CD4-positive, alpha-beta T cell treated with Interleukin-15 for 4 hours (primary cell): ENCODE measurements around the gene LDLRAD4.
"Not testable (repeated sequence)": the region's sequence is repeated elsewhere in the genome, so short reads cannot be mapped to it uniquely, and the experiment has no call there.

Experiments
- DNase-seq: peaks from one replicate; pipeline ENCODE4 v3.0.0-alpha.2; 2020; ENCODE audit warnings: low spot score

LDLRAD4 gene

DNA sequence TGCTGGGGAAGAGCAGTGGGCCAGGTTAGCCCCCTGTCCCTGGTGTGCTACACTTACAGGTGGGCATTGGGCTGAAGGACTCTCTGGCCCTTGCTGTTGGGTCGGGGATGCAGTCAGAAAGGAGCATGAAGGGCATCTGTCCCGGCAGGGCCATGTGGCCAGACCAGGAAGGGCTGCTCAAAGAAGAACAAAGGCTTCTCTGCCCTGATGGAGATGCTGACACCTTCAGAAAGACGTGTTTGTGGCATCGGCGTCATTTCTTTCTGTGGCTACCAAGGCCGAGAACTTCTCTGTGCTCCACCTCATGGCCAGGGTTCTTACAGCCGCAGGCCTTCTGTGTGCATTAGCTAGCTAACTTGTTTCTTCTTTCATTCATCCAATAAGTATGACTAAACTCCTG, 268.7 kb downstream of the LDLRAD4 start:
- no peak for DNase-seq

- no peak for DNase-seq
Measured at GRCh38 chr18:13488281-13488929, 269.8 kb downstream of the LDLRAD4 start.

DNA sequence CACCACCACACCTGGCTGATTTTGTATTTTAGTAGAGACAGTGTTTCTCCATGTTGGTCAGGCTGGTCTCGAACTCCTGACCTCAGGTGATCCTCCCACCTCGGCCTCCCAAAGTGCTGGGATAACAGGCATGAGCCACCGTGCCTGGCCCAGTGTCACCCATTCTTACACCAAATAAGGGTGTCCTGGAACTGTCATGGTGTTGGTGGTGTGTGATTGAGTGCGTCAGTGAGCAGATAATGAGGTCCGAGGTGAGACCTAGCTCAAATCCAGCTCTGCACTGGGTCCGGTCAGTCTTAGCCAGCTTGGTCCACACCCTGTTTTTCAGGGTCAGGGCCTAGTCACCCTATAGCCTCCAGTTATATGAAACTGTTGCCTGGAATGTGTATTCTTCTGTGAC, 270.7 kb downstream of the LDLRAD4 start:
- not testable (repeated sequence) for DNase-seq

- no peak for DNase-seq
Measured at GRCh38 chr18:13491138-13491537, 272.6 kb downstream of the LDLRAD4 start.

- DNase-seq: no peak
Measured at GRCh38 chr18:13492314-13492713, 273.8 kb downstream of the LDLRAD4 start.

GRCh38 chr18:13493079-13493478, 274.5 kb downstream of the LDLRAD4 start:
- no peak for DNase-seq

GRCh38 chr18:13493725-13494124, 275.2 kb downstream of the LDLRAD4 start:
- DNase-seq: no peak

GRCh38 chr18:13494871-13495445, 276.4 kb downstream of the LDLRAD4 start:
- DNase-seq: no peak

DNA sequence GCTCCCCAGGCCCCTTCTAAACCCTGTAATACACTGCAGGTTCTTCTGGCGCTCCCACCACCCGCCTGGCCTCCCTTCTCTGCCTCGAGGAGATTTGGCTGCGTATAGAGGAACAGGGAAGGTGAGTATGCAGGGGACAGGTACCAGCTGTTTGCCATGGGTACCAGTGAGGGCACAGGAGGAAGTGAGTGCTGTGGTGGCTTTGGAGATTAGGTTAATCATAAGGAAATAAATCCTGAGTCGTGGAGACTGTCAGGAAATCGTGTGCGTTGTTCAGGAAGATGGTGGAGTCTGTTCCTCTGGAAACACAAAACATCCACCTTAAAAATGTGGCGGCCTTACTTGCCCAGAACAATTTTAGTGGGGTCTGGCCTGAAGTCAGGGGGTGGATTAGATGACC, 277.4 kb downstream of the LDLRAD4 start:
- no peak for DNase-seq

DNA sequence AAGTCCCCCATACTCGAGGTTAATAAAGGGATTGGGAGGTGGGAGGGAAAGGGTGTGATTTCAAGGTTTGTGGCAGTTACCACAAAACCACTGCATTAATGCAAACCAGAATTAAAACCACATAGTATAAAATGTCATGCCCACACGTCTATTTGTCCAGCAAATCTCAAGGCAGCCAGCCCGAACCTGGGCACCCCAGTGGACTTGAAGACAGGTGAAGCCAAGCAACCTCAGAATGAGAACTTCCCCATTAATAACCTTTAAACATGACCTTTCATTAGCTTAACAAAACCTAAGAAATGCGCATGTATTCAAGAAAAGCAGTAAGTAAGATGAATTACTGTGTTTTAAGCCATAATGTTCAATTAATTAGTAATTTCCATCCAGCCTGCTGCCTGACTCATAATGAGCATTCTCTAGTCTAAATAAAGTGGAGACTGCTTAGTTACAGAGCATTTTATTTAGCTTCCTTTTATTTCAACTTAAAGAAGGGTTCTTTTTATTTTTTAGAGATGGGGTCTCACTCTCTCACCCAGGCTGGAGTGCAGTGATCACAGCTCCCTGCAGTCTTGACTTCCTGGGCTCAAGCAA, 278.2 kb downstream of the LDLRAD4 start:
- DNase-seq: no peak

GRCh38 chr18:13499803-13500202, 281.2 kb downstream of the LDLRAD4 start:
- DNase-seq: no peak

- no peak for DNase-seq
Measured at GRCh38 chr18:13500227-13500865, 281.8 kb downstream of the LDLRAD4 start.

DNA sequence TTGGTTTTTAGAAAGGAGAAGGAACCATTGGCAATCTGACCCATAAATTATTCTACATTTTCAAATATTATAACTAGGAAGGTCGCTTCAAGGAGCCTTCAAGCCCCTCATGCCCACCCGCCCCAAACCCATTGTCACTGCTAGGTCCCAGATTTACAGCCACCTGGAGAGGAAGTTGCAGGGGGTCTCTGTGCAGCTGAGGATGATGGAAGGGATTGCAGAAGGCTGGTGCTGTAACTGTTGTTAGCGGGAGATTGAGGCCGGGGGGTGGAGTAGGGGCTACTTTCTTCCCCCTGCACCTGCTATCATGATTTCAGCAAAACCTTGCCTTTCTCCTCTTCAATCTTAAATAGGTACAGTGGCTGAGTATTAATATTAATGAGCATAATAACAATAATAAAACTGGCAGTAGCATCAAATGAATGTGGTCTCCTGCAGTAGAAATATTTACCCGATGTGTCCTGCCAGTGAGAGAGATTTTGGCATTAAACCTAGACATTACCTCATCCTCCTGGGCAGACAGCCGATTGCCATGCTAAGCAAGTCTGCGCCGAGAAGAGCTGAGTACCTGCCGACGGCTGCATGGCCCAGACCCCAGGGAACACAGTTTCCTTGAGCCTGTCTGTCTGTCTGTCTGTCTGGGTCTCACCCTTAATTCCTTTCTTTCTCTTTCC, 282.4 kb downstream of the LDLRAD4 start:
- DNase-seq: no peak

DNA sequence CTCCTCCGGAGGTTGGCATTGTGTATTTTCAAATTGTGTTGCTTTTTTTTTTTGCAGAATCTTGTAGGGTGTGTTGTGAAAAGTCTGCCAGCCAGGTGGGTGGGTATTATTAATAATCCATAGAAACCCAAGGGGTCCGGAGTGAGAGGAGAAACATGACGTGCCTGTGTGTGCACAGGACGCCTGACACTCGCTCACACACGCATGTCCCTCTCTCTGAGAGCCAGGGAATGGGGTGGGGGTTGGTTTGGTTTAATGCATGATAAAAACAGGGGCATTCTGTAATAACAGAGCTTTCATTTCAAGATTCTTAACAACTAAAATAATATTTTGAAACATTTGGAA, 283.0 kb downstream of the LDLRAD4 start:
- no peak for DNase-seq

- peak; percentile 7 for DNase-seq
Measured at GRCh38 chr18:13501891-13502290, 283.3 kb downstream of the LDLRAD4 start.

- DNase-seq: no peak
Measured at GRCh38 chr18:13502585-13502984, 284.0 kb downstream of the LDLRAD4 start.

- DNase-seq: no peak
Measured at GRCh38 chr18:13503836-13504235, 285.3 kb downstream of the LDLRAD4 start.

GRCh38 chr18:13505780-13506345, 287.3 kb downstream of the LDLRAD4 start:
- no peak for DNase-seq

DNA sequence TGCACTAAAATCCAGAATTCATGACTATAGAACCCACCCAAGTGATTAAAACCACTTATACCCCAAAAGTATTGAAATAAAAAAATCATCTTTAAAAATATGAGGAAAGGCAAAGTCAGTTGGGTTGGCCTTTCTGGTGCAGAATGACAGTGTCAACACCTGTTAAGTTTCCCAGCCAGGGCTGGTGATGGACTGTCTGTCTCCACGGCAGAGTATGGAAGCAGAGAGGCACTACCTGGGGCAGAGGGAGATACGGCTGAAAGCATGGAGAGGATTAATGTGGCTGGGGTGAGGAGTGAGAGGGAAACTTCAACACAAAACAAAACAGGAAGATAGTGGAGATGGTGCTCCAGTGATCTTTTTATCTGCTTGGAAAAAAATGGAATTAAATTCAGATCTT, 292.0 kb downstream of the LDLRAD4 start:
- DNase-seq: no peak

GRCh38 chr18:13511961-13512577, 293.5 kb downstream of the LDLRAD4 start:
- DNase-seq: no peak

DNA sequence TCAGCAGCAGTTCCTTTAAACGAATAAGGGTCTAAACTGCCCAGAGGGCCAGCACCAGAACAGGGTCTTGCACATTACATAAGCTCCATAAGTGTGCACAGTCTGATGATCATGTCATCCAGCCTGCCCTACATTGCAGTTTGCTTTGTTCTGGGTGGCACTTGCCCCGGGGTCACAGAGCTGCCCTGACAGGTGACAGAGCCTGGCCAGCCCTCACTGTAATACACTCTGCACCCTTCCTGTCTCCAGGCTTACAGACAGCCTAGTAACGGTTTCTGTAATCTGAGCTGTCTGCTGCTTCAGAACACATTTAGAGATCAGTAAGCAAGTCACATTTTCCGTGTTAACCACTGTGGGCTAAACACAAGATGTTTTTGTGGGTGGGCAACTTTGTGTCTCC, 294.5 kb downstream of the LDLRAD4 start:
- no peak for DNase-seq

- DNase-seq: no peak
Measured at GRCh38 chr18:13513481-13513880, 294.9 kb downstream of the LDLRAD4 start.
